T-helper 2 cell treated with Interferon-gamma antibody and Interleukin-4, amounts not matched to agents 5 μg/mL and 100 μg/mL, for 36 hours (primary cell): ENCODE measurements around the gene NPR3.

Experiments used
- DNase-seq: peaks from one replicate; pipeline ENCODE4 v3.0.0; 2021; ENCODE audit warnings: low spot score
- H3K27ac Mint-ChIP-seq: one replicate; pipeline ENCODE4 v1.8.0; 2021; ENCODE audit warnings: mild to moderate bottlenecking, mixed read lengths
- H3K27me3 Mint-ChIP-seq: one replicate; pipeline ENCODE4 v1.8.0; 2021; ENCODE audit warnings: low read depth, mixed read lengths
- H3K36me3 Mint-ChIP-seq: one replicate; pipeline ENCODE4 v1.8.0; 2021; ENCODE audit warnings: low read depth, mixed read lengths
- H3K4me1 Mint-ChIP-seq: one replicate; pipeline ENCODE4 v1.8.0; 2021; ENCODE audit warnings: low read depth, mixed read lengths
- H3K4me3 Mint-ChIP-seq: one replicate; pipeline ENCODE4 v1.8.0; 2022; ENCODE audit warnings: mild to moderate bottlenecking, moderate library complexity, mixed read lengths
- H3K9me3 Mint-ChIP-seq: one replicate; pipeline ENCODE4 v1.8.0; 2021; ENCODE audit warnings: mixed read lengths

Gene NPR3

GRCh38 chr5:32722957-32723356, 11.8 kb downstream of the NPR3 start:
- Mint-ChIP-seq H3K36me3 (no peaks in the 10 kb centered on the region), H3K27ac (no peak overlapping the region), H3K4me3 (no peak overlapping the region), H3K27me3 (peaks cover 9% of the 10 kb centered on the region), H3K4me1 (no peaks in the 10 kb centered on the region), H3K9me3 (no peaks in the 10 kb centered on the region)
- DNase-seq: no peak

- Mint-ChIP-seq H3K27ac (no peak overlapping the region), H3K27me3 (peaks cover 9% of the 10 kb centered on the region), H3K36me3 (no peaks in the 10 kb centered on the region), H3K4me1 (no peaks in the 10 kb centered on the region), H3K9me3 (no peaks in the 10 kb centered on the region), H3K4me3 (no peak overlapping the region)
- no peak for DNase-seq
These were observed 13.4 kb downstream of the NPR3 start for GRCh38 chr5:32724526-32724925.

DNA sequence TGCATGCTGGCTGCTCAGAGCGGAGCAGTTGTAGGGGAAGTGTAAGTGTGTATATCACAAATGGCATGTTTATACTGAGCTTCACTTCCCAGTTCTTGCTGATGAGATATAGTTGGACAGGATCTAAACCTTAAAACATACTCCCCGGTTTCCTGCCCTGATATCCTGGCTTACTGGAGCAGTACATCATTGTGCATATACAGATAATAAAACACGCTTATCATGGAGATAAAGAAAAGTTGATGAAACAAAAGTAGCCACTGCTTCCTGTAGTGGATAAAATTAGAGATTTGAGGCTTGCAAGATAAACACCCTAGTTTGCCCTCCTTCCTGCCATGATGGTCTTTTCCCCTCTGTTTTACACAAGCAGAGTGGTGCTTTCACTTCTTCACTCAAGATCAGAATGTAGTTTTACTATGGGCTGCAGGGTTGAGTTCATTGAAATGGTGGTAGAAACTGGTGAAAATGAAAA, 15.0 kb downstream of the NPR3 start:
- no peak overlapping the region for H3K4me3 Mint-ChIP-seq
- peaks cover 9% of the 10 kb centered on the region for H3K27me3 Mint-ChIP-seq
- H3K4me1 Mint-ChIP-seq: no peaks in the 10 kb centered on the region
- no peak overlapping the region for H3K27ac Mint-ChIP-seq
- DNase-seq: no peak
- no peaks in the 10 kb centered on the region for H3K36me3 Mint-ChIP-seq
- no peaks in the 10 kb centered on the region for H3K9me3 Mint-ChIP-seq

GRCh38 chr5:32729651-32730050, 18.5 kb downstream of the NPR3 start:
- DNase-seq: no peak
- Mint-ChIP-seq H3K4me3 (no peak overlapping the region), H3K27ac (no peak overlapping the region), H3K36me3 (no peaks in the 10 kb centered on the region), H3K4me1 (no peaks in the 10 kb centered on the region), H3K9me3 (no peaks in the 10 kb centered on the region), H3K27me3 (peaks cover 5% of the 10 kb centered on the region)

GRCh38 chr5:32733590-32734340, 22.6 kb downstream of the NPR3 start:
- Mint-ChIP-seq H3K4me3 (no peak overlapping the region), H3K9me3 (no peaks in the 10 kb centered on the region), H3K36me3 (no peaks in the 10 kb centered on the region), H3K27me3 (peaks cover 4% of the 10 kb centered on the region), H3K4me1 (no peaks in the 10 kb centered on the region), H3K27ac (no peak overlapping the region)
- no peak for DNase-seq

DNA sequence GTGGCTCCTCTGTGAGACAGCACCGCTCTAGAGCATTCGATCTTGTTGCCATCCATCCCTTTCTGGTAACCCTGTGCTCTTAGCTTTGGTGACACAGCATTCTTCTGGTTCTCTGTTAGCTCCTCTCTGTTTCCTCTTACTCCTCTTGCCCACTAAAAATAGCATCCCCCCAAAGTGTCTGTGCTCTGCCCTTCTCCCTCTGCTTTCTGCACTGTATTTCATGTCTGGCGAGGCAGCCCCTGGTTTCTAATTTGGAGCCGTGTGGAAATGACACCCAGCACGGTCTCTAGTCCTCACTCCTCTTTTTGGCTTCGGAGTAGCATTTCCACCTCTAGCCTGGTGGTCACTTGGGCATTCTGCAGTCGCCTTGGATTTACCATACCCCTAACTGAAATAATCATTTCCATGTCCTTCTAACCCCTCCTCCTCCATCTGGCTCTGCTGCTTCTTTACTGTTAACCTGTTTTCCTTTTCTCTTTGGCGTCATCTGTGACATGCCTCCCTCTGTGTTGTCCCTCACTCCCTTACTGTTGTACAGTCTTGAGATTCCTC, 23.8 kb downstream of the NPR3 start:
- peaks cover 4% of the 10 kb centered on the region for H3K27me3 Mint-ChIP-seq
- H3K9me3 Mint-ChIP-seq: no peaks in the 10 kb centered on the region
- no peaks in the 10 kb centered on the region for H3K36me3 Mint-ChIP-seq
- no peak overlapping the region for H3K27ac Mint-ChIP-seq
- no peaks in the 10 kb centered on the region for H3K4me1 Mint-ChIP-seq
- H3K4me3 Mint-ChIP-seq: no peak overlapping the region
- no peak for DNase-seq

DNA sequence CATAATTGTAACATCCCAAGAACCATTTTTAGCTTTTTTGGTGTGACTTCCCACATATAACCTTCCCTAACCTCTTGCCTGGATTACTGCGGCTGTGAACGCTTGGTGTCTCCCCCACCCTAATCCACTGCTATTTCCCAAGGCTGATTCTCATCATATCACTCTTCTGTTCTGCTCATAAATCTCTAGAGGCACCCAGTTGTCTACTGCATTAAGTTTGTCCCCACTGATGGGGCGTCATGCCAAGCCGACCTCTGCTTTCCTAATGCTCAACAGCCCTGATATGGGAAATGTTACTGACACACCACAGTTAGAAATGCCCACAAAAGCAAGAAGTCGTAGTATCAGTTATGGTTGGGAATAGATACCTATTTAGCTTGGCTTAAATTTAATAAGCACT, 24.4 kb downstream of the NPR3 start:
- Mint-ChIP-seq H3K27me3 (peaks cover 4% of the 10 kb centered on the region), H3K27ac (no peak overlapping the region), H3K4me1 (no peaks in the 10 kb centered on the region)

GRCh38 chr5:32736842-32737241, 25.7 kb downstream of the NPR3 start:
- Mint-ChIP-seq H3K4me1 (no peaks in the 10 kb centered on the region), H3K9me3 (no peaks in the 10 kb centered on the region)

More for the DNA sequence above, 24.4 kb downstream of the NPR3 start:
- Mint-ChIP-seq H3K36me3 (no peaks in the 10 kb centered on the region), H3K4me3 (no peak overlapping the region), H3K9me3 (no peaks in the 10 kb centered on the region)
- DNase-seq: no peak

GRCh38 chr5:32740651-32741050, 29.5 kb downstream of the NPR3 start:
- Mint-ChIP-seq H3K27ac (no peak overlapping the region), H3K4me1 (no peaks in the 10 kb centered on the region), H3K4me3 (no peak overlapping the region), H3K27me3 (no peaks in the 10 kb centered on the region), H3K36me3 (no peaks in the 10 kb centered on the region), H3K9me3 (no peaks in the 10 kb centered on the region)
- no peak for DNase-seq

More at GRCh38 chr5:32736842-32737241, 25.7 kb downstream of the NPR3 start:
- no peak overlapping the region for H3K4me3 Mint-ChIP-seq
- DNase-seq: no peak
- H3K27ac Mint-ChIP-seq: no peak overlapping the region
- no peaks in the 10 kb centered on the region for H3K36me3 Mint-ChIP-seq
- H3K27me3 Mint-ChIP-seq: peaks cover 4% of the 10 kb centered on the region

GRCh38 chr5:32745317-32745716, 34.2 kb downstream of the NPR3 start:
- H3K4me1 Mint-ChIP-seq: no peaks in the 10 kb centered on the region
- H3K36me3 Mint-ChIP-seq: no peaks in the 10 kb centered on the region
- no peaks in the 10 kb centered on the region for H3K9me3 Mint-ChIP-seq
- no peaks in the 10 kb centered on the region for H3K27me3 Mint-ChIP-seq
- DNase-seq: no peak
- H3K4me3 Mint-ChIP-seq: no peak overlapping the region
- H3K27ac Mint-ChIP-seq: no peak overlapping the region

GRCh38 chr5:32752411-32752810, 41.3 kb downstream of the NPR3 start:
- Mint-ChIP-seq H3K9me3 (no peaks in the 10 kb centered on the region), H3K27ac (no peak overlapping the region), H3K36me3 (no peaks in the 10 kb centered on the region), H3K4me3 (no peak overlapping the region), H3K4me1 (no peaks in the 10 kb centered on the region), H3K27me3 (no peaks in the 10 kb centered on the region)
- DNase-seq: no peak

DNA sequence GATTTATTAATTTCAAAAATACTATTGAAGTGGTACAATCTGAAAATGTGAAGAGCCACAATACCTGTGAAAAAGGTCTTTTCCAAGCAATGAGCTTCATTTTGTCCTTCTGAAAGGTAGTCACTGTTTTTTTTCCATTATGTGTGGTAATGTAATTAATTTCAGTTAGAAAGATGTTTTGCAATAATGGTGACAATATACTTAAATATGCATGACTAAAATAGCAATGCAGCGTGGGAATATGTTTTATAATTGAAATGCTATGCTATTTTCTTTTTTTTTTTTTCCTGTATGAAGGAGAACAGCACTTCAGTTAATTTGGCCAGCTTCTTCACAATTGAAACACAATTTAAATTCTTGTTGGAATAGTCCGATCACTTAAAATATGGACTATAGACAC, 41.9 kb downstream of the NPR3 start:
- no peaks in the 10 kb centered on the region for H3K36me3 Mint-ChIP-seq
- H3K27me3 Mint-ChIP-seq: no peaks in the 10 kb centered on the region
- no peaks in the 10 kb centered on the region for H3K9me3 Mint-ChIP-seq
- no peak for DNase-seq
- no peak overlapping the region for H3K4me3 Mint-ChIP-seq
- H3K4me1 Mint-ChIP-seq: no peaks in the 10 kb centered on the region
- no peak overlapping the region for H3K27ac Mint-ChIP-seq

GRCh38 chr5:32753765-32754164, 42.6 kb downstream of the NPR3 start:
- H3K27me3 Mint-ChIP-seq: peaks cover 2% of the 10 kb centered on the region
- H3K9me3 Mint-ChIP-seq: no peaks in the 10 kb centered on the region
- no peak for DNase-seq
- no peaks in the 10 kb centered on the region for H3K4me1 Mint-ChIP-seq
- no peaks in the 10 kb centered on the region for H3K36me3 Mint-ChIP-seq
- no peak overlapping the region for H3K27ac Mint-ChIP-seq
- H3K4me3 Mint-ChIP-seq: no peak overlapping the region

DNA sequence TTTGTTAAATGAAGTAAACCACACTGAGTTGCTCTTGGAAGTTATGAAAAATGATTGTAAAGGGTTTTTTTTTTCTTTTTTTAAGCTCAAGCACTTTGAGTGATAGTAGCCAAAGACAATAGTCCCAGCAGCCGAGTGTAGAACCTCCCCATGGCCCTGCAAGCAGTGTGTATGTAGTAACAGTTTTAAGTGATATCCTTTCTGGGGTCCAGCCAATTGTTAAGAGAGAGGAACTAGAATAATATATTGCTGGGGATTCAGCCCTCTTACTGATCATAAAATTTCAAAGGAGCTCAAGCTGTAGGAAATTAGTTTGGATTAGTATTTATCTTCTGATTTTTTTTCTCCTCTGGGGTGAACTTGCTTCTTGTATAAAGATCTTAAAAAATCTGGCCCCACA, 43.2 kb downstream of the NPR3 start:
- Mint-ChIP-seq H3K9me3 (no peaks in the 10 kb centered on the region), H3K4me3 (no peak overlapping the region), H3K4me1 (no peaks in the 10 kb centered on the region), H3K27ac (no peak overlapping the region), H3K27me3 (peaks cover 3% of the 10 kb centered on the region), H3K36me3 (no peaks in the 10 kb centered on the region)
- no peak for DNase-seq

- no peaks in the 10 kb centered on the region for H3K36me3 Mint-ChIP-seq
- H3K4me3 Mint-ChIP-seq: no peak overlapping the region
- H3K9me3 Mint-ChIP-seq: peaks cover 4% of the 10 kb centered on the region
- H3K27me3 Mint-ChIP-seq: peaks cover 3% of the 10 kb centered on the region
- H3K4me1 Mint-ChIP-seq: peaks cover 2% of the 10 kb centered on the region
- no peak for DNase-seq
- H3K27ac Mint-ChIP-seq: no peak overlapping the region
These were observed 49.0 kb downstream of the NPR3 start for GRCh38 chr5:32760091-32760509.
